ENCODE results near the gene NCOA7. TPM values are rescaled to one million over a fixed set of nuclear protein-coding genes. Genes with fewer than 3 reads are reported as not detected.
A peak's percentile ranks its signal among the peaks of the same experiment; 100 is the strongest.
"Not testable (repeated sequence)": the region's sequence is repeated elsewhere in the genome, so short reads cannot be mapped to it uniquely, and the experiment has no call there.

Gene NCOA7
- total and polyA plus RNA-seq, 12 donors = 4.2 to 21.3 (median 10.3) TPM

DNA sequence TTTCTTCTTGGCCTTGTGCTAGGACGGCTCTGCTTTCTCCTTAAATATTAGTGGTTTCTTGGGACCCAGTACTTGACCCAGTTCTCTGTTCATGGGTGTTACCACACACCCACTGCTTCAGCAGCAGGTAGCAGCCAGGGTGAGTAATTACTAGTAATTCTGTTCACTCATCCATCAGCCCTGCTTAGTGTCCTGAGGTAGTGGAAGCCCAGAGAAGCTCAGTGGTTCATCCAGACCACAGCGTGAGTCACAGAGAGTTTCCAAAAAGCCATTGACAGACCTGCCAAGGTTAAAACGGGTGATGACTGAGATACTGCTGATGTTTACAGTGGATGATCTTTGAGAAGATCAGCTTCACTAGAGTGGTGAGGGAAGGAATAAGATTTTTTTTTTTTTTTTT lies 114.1 kb downstream of the NCOA7 start:
- no peak overlapping the region for H3K27ac ChIP-seq
- peaks cover 0 to 59% (median 12%) of the 10 kb centered on the region in 9 donors for H3K36me3 ChIP-seq
- DNase-seq (no peak), ATAC-seq (no peak)
- no peak overlapping the region for H3K4me3 ChIP-seq
- intact Hi-C loops (cut with DNase I) = loop anchor here in 4 of 10 donors (5.0 to 10.0 kb wide), 4 partner anchors 50 to 118 kb away; partner anchors contain the start of gene HINT3 (in 2 of the 4)
- no peaks in the 10 kb centered on the region for H3K27me3 ChIP-seq
- TF ChIP-seq, protein P1, sequence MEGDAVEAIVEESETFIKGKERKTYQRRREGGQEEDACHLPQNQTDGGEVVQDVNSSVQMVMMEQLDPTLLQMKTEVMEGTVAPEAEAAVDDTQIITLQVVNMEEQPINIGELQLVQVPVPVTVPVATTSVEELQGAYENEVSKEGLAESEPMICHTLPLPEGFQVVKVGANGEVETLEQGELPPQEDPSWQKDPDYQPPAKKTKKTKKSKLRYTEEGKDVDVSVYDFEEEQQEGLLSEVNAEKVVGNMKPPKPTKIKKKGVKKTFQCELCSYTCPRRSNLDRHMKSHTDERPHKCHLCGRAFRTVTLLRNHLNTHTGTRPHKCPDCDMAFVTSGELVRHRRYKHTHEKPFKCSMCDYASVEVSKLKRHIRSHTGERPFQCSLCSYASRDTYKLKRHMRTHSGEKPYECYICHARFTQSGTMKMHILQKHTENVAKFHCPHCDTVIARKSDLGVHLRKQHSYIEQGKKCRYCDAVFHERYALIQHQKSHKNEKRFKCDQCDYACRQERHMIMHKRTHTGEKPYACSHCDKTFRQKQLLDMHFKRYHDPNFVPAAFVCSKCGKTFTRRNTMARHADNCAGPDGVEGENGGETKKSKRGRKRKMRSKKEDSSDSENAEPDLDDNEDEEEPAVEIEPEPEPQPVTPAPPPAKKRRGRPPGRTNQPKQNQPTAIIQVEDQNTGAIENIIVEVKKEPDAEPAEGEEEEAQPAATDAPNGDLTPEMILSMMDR (IDR thresholded peaks at IDR 0.05) = no peak
- WGBS, 2 donors = 96 to 99% methylated on average over 3 of the region's 3 CpGs
- peaks cover 0 to 7% (median 0%) of the 10 kb centered on the region in 11 donors for H3K9me3 ChIP-seq
- H3K4me1 ChIP-seq = peaks cover 0 to 7% (median 0%) of the 10 kb centered on the region in 9 donors

DNA sequence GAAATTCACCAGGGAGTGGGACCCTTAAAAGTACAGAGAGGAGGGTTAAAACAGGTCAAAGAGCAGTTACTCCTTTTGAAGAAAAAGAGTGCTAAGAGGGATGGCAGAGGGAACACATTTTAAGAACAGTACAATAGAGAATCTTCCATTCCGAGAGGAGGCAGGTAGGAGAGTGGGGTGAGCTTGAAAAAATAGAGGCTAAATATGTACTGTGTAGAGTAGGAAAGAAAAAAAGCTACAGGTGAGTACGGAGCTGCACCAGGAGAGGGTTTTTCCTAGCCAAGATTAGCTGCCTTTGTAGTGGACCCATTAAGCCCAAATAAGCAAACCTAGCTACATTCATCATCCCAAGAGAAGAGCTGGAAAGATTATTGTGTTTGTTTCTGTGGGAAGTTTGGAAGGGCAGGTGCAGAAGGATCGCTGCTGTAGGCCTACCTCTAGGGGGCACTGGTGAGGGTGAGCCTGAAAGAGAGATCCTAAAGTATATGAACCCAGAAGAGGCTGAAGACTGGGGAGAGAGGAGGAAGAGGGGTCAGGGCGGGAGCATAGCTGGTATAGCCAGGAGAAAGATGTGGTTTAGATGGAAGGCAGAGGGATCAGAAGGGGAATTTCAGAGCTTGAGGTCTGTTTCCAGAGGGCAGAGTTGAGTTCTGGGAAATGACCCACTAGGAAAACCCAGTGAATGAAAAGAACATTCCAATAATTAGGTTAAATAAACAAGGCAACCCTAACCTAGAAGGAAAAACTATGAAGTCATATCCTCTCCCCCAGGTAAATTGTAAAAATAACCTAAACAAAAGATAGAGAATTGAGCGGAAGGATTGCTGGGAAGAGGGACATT lies 115.6 kb downstream of the NCOA7 start:
- Histone ChIP-seq H3K27ac (no peak overlapping the region), H3K36me3 (peaks cover 0 to 57% (median 2%) of the 10 kb centered on the region in 9 donors), H3K27me3 (no peaks in the 10 kb centered on the region), H3K9me3 (peaks cover 0 to 6% (median 0%) of the 10 kb centered on the region in 11 donors), H3K4me3 (no peak overlapping the region), H3K4me1 (peaks cover 0 to 22% (median 0%) of the 10 kb centered on the region in 9 donors)
- 76 to 79% methylated on average over 5 of the region's 5 CpGs for WGBS, 2 donors
- TF ChIP-seq, protein P1 (IDR thresholded peaks at IDR 0.05) = peak in 8 of 9 donors; percentile 40 to 83 (median 56)
- peak; percentile 16 to 37 for DNase-seq
- intact Hi-C loops (cut with DNase I) = loop anchor here in 4 of 10 donors (5.0 to 10.0 kb wide), 4 partner anchors 48 to 119 kb away; partner anchors contain the start of gene HINT3 (in 2 of the 4)
- peak in 2 of 8 donors; percentile 39 to 55 for ATAC-seq

DNA sequence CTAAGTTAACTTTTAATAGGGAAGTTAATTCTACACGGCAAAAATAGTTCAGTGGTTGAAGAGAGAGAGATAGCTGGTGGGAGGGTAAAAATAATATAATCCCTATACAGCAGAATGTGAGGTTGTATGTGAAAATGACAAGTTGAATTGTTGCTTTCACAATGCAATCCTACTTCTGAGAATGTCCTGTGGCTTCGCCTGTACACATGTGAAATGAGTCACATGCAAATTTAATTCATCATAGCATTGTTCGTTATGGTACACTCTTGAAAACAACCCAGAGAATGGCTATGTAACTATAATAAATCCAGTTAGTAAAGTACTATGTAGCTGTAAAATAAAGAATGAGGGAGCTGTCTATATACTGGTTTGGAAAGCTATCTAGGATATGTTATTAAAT lies 119.8 kb downstream of the NCOA7 start:
- no peaks in the 10 kb centered on the region for H3K9me3 ChIP-seq
- peaks cover 0 to 67% (median under 1%) of the 10 kb centered on the region in 9 donors for H3K36me3 ChIP-seq
- no peak overlapping the region for H3K4me3 ChIP-seq
- intact Hi-C loops (cut with DNase I) = no loop called here
- no peaks in the 10 kb centered on the region for H3K27me3 ChIP-seq
- H3K27ac ChIP-seq = peak overlapping the region in 1 of 10 donors; percentile 2
- peaks cover 0 to 27% (median 0%) of the 10 kb centered on the region in 9 donors for H3K4me1 ChIP-seq
- no peak for ATAC-seq
- WGBS, 2 donors = 80 to 85% methylated on average over 3 of the region's 3 CpGs
- TF ChIP-seq, protein P1 (IDR thresholded peaks at IDR 0.05) = no peak
- DNase-seq = no peak

DNA sequence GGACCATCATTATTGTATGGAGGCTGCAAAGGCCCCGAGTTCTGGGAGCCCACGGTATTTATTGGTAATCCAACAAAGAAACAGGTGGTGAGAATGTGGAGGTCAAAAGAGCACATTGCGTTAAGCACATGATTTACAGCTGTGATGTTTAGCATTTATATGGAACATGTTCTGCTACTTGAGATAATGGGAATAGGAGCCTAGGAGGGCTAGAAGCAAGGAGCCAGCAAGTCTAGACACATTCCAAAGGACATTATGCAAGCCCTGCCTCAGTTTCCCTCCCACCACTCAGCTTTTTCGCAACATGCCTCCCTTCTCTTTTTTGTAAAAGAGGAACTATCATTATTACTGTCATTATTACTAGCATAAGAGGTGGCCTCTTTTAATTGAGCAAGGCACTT lies 120.3 kb downstream of the NCOA7 start:
- H3K27ac ChIP-seq; H3K4me3 ChIP-seq; H3K9me3 ChIP-seq; intact Hi-C loops (cut with DNase I); H3K27me3 ChIP-seq; ATAC-seq; DNase-seq: not testable (repeated sequence)
- WGBS, 2 donors = 89 to 94% methylated on average over 4 of the region's 4 CpGs
- Histone ChIP-seq H3K36me3 (peaks cover 0 to 72% (median 4%) of the 10 kb centered on the region in 9 donors), H3K4me1 (peaks cover 0 to 27% (median 0%) of the 10 kb centered on the region in 9 donors)

DNA sequence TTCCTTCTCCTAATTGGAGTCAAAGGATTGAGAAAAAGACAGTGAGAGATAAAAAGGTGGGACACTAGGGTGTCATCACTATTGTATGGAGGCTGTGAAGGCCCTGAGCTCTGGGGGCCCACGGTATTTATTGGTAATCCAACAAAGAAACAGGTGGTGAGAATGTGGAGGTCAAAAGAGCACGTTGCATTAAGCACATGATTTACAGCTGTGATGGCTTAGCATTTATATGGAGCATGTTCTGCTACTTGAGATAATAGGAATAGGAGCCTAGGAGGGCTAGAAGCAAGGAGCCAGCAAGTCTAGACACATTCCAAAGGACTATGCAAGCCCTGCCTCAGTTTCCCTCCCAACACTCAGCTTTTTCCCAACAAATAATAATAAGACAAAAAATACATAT lies 121.7 kb downstream of the NCOA7 start:
- peaks cover 0 to 80% (median 8%) of the 10 kb centered on the region in 9 donors for H3K36me3 ChIP-seq
- intact Hi-C loops (cut with DNase I); DNase-seq; H3K4me3 ChIP-seq; H3K27me3 ChIP-seq; H3K27ac ChIP-seq; ATAC-seq; H3K9me3 ChIP-seq: not testable (repeated sequence)
- WGBS, 2 donors = 91 to 95% methylated on average over 2 of the region's 2 CpGs
- H3K4me1 ChIP-seq = peaks cover 0 to 27% (median 0%) of the 10 kb centered on the region in 9 donors
